ENCODE measurements around the gene DBN1. TPM values are rescaled to one million over a fixed set of nuclear protein-coding genes. Genes with fewer than 3 reads are reported as not detected.

DBN1 gene
- total RNA-seq, 1 experiment from 2014 or later: 144 TPM

GRCh38 chr5:177470759-177471536, 2.5 kb downstream of the DBN1 start:
- no peak for DNase-seq
- H3K36me3 ChIP-seq (ENCODE audit: control insufficient read depth, insufficient read depth, low read length): peaks cover 7% of the 10 kb centered on the region
- BruUV-seq (replicated peaks): TSS peak; percentile 14
- H3K27me3 Mint-ChIP-seq (ENCODE audit: insufficient read depth, unreplicated experiment): no peaks in the 10 kb centered on the region
- TF ChIP-seq CTCF (IDR thresholded peaks at IDR 0.05; ENCODE audit: insufficient read depth in 1 of 2, low read depth in 1 of 2, low read length in 1 of 2, severe bottlenecking in 1 of 2, unreplicated experiment in 1 of 2): no peak
- POLR2A ChIA-PET: interaction anchor here (0.5 to 0.7 kb wide), 2 partner anchors 14 to 45 kb away, joined by 3 read pairs; partner anchors contain the start of gene GRK6
- no peaks in the 10 kb centered on the region for H3K9me3 Mint-ChIP-seq (ENCODE audit: unreplicated experiment)
- no peaks in the 10 kb centered on the region for H3K27me3 ChIP-seq (replicated peaks; ENCODE audit: control insufficient read depth, insufficient read depth, low read length)
- H3K4me1 Mint-ChIP-seq (ENCODE audit: low read depth, unreplicated experiment): peaks cover 40% of the 10 kb centered on the region
- no peak overlapping the region for H3K4me3 ChIP-seq (ENCODE audit: low read depth, low read length)
- peaks cover 44% of the 10 kb centered on the region for H3K36me3 Mint-ChIP-seq (ENCODE audit: insufficient read depth, unreplicated experiment)
- H3K4me1 ChIP-seq: peaks cover 45% of the 10 kb centered on the region
- CTCF ChIA-PET: interaction anchor here (0.9 to 3.7 kb wide), 3 partner anchors 13 to 67 kb away, joined by 3 to 19 read pairs (median 5); partner anchors contain the start of gene PDLIM7
- intact Hi-C loops (cut with micrococcal nuclease; ENCODE audit: unreplicated experiment): no loop called here
- H3K27ac Mint-ChIP-seq (ENCODE audit: unreplicated experiment): peak overlapping the region; percentile 86
- peak overlapping the region; percentile 72 for H3K4me3 Mint-ChIP-seq (ENCODE audit: unreplicated experiment)
- no peaks in the 10 kb centered on the region for H3K9me3 ChIP-seq

DNA sequence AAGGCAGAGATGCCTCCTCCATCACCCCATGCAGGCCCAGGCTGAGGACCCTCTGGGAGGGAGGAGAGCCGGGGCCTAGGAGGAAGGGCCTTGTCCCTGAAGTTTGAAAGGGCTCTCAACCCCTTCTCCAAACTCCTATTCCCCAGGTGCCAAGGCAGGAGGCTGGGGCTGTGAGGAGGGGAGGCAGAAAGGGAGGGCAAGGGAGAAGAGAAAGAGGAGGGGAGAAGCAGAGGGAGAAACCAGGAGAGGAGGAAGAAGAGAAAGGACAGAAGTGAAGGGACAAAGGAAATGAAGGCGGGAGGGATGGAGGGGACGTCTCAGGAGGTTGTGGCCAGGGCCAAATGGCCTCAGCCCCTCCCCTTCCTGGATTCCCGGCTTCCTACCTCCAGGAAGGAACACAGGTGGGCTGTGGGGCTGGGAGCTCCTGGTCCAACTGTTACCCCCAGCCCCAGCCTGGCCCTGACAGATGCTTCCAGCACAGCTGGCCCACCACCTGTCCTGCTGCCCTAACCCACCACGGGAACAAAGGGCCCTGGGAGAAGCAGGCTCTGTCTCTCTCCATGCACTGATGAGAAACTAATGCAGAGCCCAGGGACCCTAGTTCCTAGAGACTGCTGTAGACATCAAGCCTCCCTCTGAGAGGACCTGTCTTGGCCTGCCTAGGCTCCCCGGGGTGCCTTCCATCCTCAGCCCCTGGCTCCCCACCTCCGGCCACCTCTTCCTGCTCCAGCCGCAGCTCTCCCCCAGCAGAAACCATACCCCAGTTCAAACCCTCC, 3.5 kb downstream of the DBN1 start:
- ChIA-PET POLR2A (no interaction called here), CTCF (interaction anchor here (0.9 to 1.4 kb wide), 4 partner anchors 12 to 91 kb away, joined by 3 to 5 read pairs (median 3); partner anchors contain the start of gene PDLIM7)
- H3K36me3 Mint-ChIP-seq (ENCODE audit: insufficient read depth, unreplicated experiment): peaks cover 54% of the 10 kb centered on the region
- H3K9me3 Mint-ChIP-seq (ENCODE audit: unreplicated experiment): no peaks in the 10 kb centered on the region
- H3K27me3 Mint-ChIP-seq (ENCODE audit: insufficient read depth, unreplicated experiment): no peaks in the 10 kb centered on the region
- no peak for TF ChIP-seq CTCF (IDR thresholded peaks at IDR 0.05; ENCODE audit: insufficient read depth in 1 of 2, low read depth in 1 of 2, low read length in 1 of 2, severe bottlenecking in 1 of 2, unreplicated experiment in 1 of 2)
- no TSS peak for BruUV-seq (replicated peaks)
- H3K36me3 ChIP-seq (ENCODE audit: control insufficient read depth, insufficient read depth, low read length): peaks cover 9% of the 10 kb centered on the region
- no peak for DNase-seq
- no peaks in the 10 kb centered on the region for H3K27me3 ChIP-seq (replicated peaks; ENCODE audit: control insufficient read depth, insufficient read depth, low read length)
- intact Hi-C loops (cut with micrococcal nuclease; ENCODE audit: unreplicated experiment): no loop called here
- no peak overlapping the region for H3K4me3 ChIP-seq (ENCODE audit: low read depth, low read length)
- peaks cover 32% of the 10 kb centered on the region for H3K4me1 Mint-ChIP-seq (ENCODE audit: low read depth, unreplicated experiment)
- H3K9me3 ChIP-seq: no peaks in the 10 kb centered on the region
- peak overlapping the region; percentile 86 for H3K27ac Mint-ChIP-seq (ENCODE audit: unreplicated experiment)
- H3K4me1 ChIP-seq: peaks cover 45% of the 10 kb centered on the region
- peak overlapping the region; percentile 43 for H3K4me3 Mint-ChIP-seq (ENCODE audit: unreplicated experiment)

Measured in Caco-2 (cell line).